Effector CD4-positive, alpha-beta T cell (primary cell): ENCODE data around the gene KRTAP4-12.
"Not testable (repeated sequence)": the region's sequence is repeated elsewhere in the genome, so short reads cannot be mapped to it uniquely, and the experiment has no call there.

Experiments used
- DNase-seq: peaks from one replicate; pipeline ENCODE4 v3.0.0-alpha.2; 2020

KRTAP4-12 gene

GRCh38 chr17:41125064-41125463, 1.1 kb upstream of the KRTAP4-12 start:
- DNase-seq, result no peak

GRCh38 chr17:41123292-41123990, 541 bp downstream of the KRTAP4-12 start:
- DNase-seq, result not testable (repeated sequence)

GRCh38 chr17:41121742-41122141, 2.2 kb downstream of the KRTAP4-12 start:
- DNase-seq, result no peak

- DNase-seq, result not testable (repeated sequence)
These were observed 4.0 kb downstream of the KRTAP4-12 start for GRCh38 chr17:41119696-41120690.

GRCh38 chr17:41118721-41119120, 5.3 kb downstream of the KRTAP4-12 start:
- no peak for DNase-seq

GRCh38 chr17:41117846-41118386, 6.1 kb downstream of the KRTAP4-12 start, which contains the start of gene KRTAP4-11:
Gene KRTAP4-11, minus strand, starts transcription at chr17:41118373. Its CDS starts 58 bp downstream, at chr17:41118315.
- DNase-seq, result not testable (repeated sequence)

GRCh38 chr17:41116297-41116696, 7.7 kb downstream of the KRTAP4-12 start:
- DNase-seq, result no peak

- no peak for DNase-seq
These were observed 12.7 kb downstream of the KRTAP4-12 start for GRCh38 chr17:41111151-41111885.

- DNase-seq, result not testable (repeated sequence)
These were observed 15.1 kb downstream of the KRTAP4-12 start for GRCh38 chr17:41108728-41109386.

- DNase-seq, result no peak
These were observed 16.0 kb downstream of the KRTAP4-12 start for GRCh38 chr17:41107941-41108450.

- DNase-seq, result not testable (repeated sequence)
These were observed 18.6 kb downstream of the KRTAP4-12 start, which contains the start of gene KRTAP4-9 for GRCh38 chr17:41105347-41105746. Gene KRTAP4-9, plus strand, starts transcription at chr17:41105389. Its CDS starts 0 bp downstream, at chr17:41105389.

- DNase-seq, result not testable (repeated sequence)
These were observed 19.5 kb downstream of the KRTAP4-12 start for GRCh38 chr17:41104386-41105038.

GRCh38 chr17:41103896-41104295, 20.1 kb downstream of the KRTAP4-12 start:
- no peak for DNase-seq

GRCh38 chr17:41101586-41102259, 22.3 kb downstream of the KRTAP4-12 start, which contains the start of gene KRTAP4-16:
Gene KRTAP4-16, minus strand, starts transcription at chr17:41102209. Its CDS starts 0 bp downstream, at chr17:41102209.
- DNase-seq, result no peak

GRCh38 chr17:41099682-41100480, 24.1 kb downstream of the KRTAP4-12 start:
- DNase-seq, result not testable (repeated sequence)

- DNase-seq, result no peak
These were observed 25.5 kb downstream of the KRTAP4-12 start for GRCh38 chr17:41098481-41098880.

- no peak for DNase-seq
These were observed 25.9 kb downstream of the KRTAP4-12 start, which contains the start of gene KRTAP4-8 for GRCh38 chr17:41098042-41098441. Gene KRTAP4-8, minus strand, starts transcription at chr17:41098142. Its CDS starts 58 bp downstream, at chr17:41098084.

GRCh38 chr17:41096055-41096454, 27.9 kb downstream of the KRTAP4-12 start:
- no peak for DNase-seq

- DNase-seq, result not testable (repeated sequence)
These were observed 35.1 kb downstream of the KRTAP4-12 start for GRCh38 chr17:41088760-41089352.
